ENCODE data around the gene P3H3. TPM values are rescaled to one million over a fixed set of nuclear protein-coding genes. Genes with fewer than 3 reads are reported as not detected.

P3H3 gene
- polyA plus RNA-seq, 2 of the 4 experiments (the other 2 are of a cell fraction), result 8.6 to 21.9 TPM

DNA sequence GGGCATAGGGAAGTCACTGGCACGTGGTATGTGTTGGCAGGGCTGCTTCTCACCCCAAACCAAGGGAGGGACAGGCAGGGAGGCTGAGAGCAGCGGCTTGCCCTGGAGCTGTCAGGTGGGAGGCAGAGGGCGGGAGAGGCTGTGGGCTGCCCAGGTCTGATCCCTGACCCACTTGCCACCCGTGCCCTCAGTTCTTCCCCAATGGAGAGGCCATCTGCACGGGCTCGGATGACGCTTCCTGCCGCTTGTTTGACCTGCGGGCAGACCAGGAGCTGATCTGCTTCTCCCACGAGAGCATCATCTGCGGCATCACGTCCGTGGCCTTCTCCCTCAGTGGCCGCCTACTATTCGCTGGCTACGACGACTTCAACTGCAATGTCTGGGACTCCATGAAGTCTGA lies 17.2 kb downstream of the P3H3 start:
- Histone ChIP-seq H3K4me2 (no peak overlapping the region), H3K4me3 (no peak overlapping the region), H3K9me3 (no peaks in the 10 kb centered on the region), H3K27ac (no peak overlapping the region), H3K4me1 (peaks cover 8% of the 10 kb centered on the region)
- no peak for FAIRE-seq
- 95% methylated on average over 17 of the region's 17 CpGs for WGBS (ENCODE audit: missing lambda C conversion rate)
- no peak for ATAC-seq
- TF ChIP-seq ZFP36 (IDR thresholded peaks at IDR 0.05; ENCODE audit: borderline replicate concordance, partially characterized antibody), result no peak
- TF ChIP-seq HEYL (CRISPR knock-in tag; IDR thresholded peaks at IDR 0.05), result no peak
- no peak for TF ChIP-seq EHF (CRISPR knock-in tag; IDR thresholded peaks at IDR 0.05)
- TF ChIP-seq MYC (IDR thresholded peaks at IDR 0.05; ENCODE audit: borderline replicate concordance, low read length), result no peak
- no peak for TF ChIP-seq JUNB (IDR thresholded peaks at IDR 0.05)
- TF ChIP-seq, protein P1, sequence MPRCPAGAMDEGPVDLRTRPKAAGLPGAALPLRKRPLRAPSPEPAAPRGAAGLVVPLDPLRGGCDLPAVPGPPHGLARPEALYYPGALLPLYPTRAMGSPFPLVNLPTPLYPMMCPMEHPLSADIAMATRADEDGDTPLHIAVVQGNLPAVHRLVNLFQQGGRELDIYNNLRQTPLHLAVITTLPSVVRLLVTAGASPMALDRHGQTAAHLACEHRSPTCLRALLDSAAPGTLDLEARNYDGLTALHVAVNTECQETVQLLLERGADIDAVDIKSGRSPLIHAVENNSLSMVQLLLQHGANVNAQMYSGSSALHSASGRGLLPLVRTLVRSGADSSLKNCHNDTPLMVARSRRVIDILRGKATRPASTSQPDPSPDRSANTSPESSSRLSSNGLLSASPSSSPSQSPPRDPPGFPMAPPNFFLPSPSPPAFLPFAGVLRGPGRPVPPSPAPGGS (IDR thresholded peaks at IDR 0.05), result no peak
- TF ChIP-seq FOXS1 (CRISPR knock-in tag; IDR thresholded peaks at IDR 0.05), result no peak
- TF ChIP-seq HOXA7 (CRISPR knock-in tag; IDR thresholded peaks at IDR 0.05), result no peak
- no peak for TF ChIP-seq MAZ (IDR thresholded peaks at IDR 0.05; ENCODE audit: borderline replicate concordance, low read depth, low read length)
- TF ChIP-seq CHD2 (IDR thresholded peaks at IDR 0.05; ENCODE audit: low read length, partially characterized antibody), result no peak
- no peak for TF ChIP-seq PHF8 (IDR thresholded peaks at IDR 0.05; ENCODE audit: borderline replicate concordance, low read depth)
- TF ChIP-seq, protein P2, sequence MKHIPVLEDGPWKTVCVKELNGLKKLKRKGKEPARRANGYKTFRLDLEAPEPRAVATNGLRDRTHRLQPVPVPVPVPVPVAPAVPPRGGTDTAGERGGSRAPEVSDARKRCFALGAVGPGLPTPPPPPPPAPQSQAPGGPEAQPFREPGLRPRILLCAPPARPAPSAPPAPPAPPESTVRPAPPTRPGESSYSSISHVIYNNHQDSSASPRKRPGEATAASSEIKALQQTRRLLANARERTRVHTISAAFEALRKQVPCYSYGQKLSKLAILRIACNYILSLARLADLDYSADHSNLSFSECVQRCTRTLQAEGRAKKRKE (CRISPR knock-in tag; IDR thresholded peaks at IDR 0.05; ENCODE audit: low read depth), result no peak
- TF ChIP-seq CBX2 (IDR thresholded peaks at IDR 0.05; ENCODE audit: borderline replicate concordance, low read depth), result no peak
- DNase-seq (ENCODE audit: low read depth in 1 of 2, low spot score in 1 of 2), result no peak
- ChIA-PET POLR2A (no interaction called here), CTCF (interaction anchor here (7.5 to 29.8 kb wide), 3 partner anchors 14 to 92 kb away, joined by 56 to 306 read pairs (median 92); partner anchors contain the start of genes MLF2 and P3H3)

DNA sequence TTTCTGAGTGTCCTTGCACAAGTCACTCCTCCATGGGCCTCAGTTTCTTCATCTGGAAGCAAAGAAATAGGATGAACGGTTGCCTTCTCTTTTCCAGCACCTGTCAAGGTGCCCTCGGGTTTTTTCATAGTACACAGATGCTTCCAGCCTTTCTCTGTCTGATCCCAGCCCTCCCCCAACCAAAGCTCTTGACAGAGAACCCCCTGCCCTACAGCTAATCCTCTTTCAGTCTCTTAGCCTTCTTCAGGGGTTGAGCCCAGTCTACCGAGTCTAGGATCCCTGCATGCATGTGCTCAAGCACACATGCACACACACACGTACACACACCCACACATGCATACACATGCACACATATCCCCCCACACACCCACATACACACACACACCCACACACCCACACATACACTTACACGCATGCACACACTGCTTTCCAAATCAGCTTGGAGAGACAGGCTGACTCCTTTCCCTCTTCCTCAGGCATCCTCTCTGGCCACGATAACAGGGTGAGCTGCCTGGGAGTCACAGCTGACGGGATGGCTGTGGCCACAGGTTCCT lies 18.2 kb downstream of the P3H3 start:
- no peak for FAIRE-seq
- ATAC-seq, result no peak

More for the DNA sequence above, 18.2 kb downstream of the P3H3 start:
- POLR2A ChIA-PET, result no interaction called here
- Histone ChIP-seq H3K4me1 (peaks cover 12% of the 10 kb centered on the region), H3K27ac (no peak overlapping the region), H3K4me2 (no peak overlapping the region), H3K9me3 (no peaks in the 10 kb centered on the region), H3K4me3 (no peak overlapping the region)
- 86% methylated on average over 7 of the region's 7 CpGs for WGBS (ENCODE audit: missing lambda C conversion rate)
- TF ChIP-seq NFE2L2 (conservative IDR thresholded peaks at IDR 0.05; ENCODE audit: low read length), result no peak
- no peak for TF ChIP-seq CBX8 (IDR thresholded peaks at IDR 0.05)
- TF ChIP-seq CHD2 (IDR thresholded peaks at IDR 0.05; ENCODE audit: low read length, partially characterized antibody), result no peak
- TF ChIP-seq FOXS1 (CRISPR knock-in tag; IDR thresholded peaks at IDR 0.05), result no peak
- no peak for TF ChIP-seq ZNF302 (CRISPR knock-in tag; IDR thresholded peaks at IDR 0.05)
- TF ChIP-seq TFCP2L1 (CRISPR knock-in tag; IDR thresholded peaks at IDR 0.05), result no peak
- no peak for TF ChIP-seq HOXB5 (CRISPR knock-in tag; IDR thresholded peaks at IDR 0.05)
- TF ChIP-seq, protein P3, sequence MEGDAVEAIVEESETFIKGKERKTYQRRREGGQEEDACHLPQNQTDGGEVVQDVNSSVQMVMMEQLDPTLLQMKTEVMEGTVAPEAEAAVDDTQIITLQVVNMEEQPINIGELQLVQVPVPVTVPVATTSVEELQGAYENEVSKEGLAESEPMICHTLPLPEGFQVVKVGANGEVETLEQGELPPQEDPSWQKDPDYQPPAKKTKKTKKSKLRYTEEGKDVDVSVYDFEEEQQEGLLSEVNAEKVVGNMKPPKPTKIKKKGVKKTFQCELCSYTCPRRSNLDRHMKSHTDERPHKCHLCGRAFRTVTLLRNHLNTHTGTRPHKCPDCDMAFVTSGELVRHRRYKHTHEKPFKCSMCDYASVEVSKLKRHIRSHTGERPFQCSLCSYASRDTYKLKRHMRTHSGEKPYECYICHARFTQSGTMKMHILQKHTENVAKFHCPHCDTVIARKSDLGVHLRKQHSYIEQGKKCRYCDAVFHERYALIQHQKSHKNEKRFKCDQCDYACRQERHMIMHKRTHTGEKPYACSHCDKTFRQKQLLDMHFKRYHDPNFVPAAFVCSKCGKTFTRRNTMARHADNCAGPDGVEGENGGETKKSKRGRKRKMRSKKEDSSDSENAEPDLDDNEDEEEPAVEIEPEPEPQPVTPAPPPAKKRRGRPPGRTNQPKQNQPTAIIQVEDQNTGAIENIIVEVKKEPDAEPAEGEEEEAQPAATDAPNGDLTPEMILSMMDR (IDR thresholded peaks at IDR 0.05), result no peak
- TF ChIP-seq HOXB13 (CRISPR knock-in tag; IDR thresholded peaks at IDR 0.05; ENCODE audit: low read depth), result no peak
- TF ChIP-seq, protein P1 (IDR thresholded peaks at IDR 0.05), result no peak
- TF ChIP-seq ESRRA (IDR thresholded peaks at IDR 0.05; ENCODE audit: borderline replicate concordance, low read length), result no peak
- TF ChIP-seq POLR2AphosphoS2 (conservative IDR thresholded peaks at IDR 0.05; ENCODE audit: low read length), result no peak
- no peak for TF ChIP-seq NR3C1 (IDR thresholded peaks at IDR 0.05)
- no peak for TF ChIP-seq PHF8 (IDR thresholded peaks at IDR 0.05; ENCODE audit: borderline replicate concordance, low read depth)
- TF ChIP-seq FOSL2 (IDR thresholded peaks at IDR 0.05), result no peak
- TF ChIP-seq FOSL2 (CRISPR knock-in tag; IDR thresholded peaks at IDR 0.05), result no peak
- TF ChIP-seq TP53 (CRISPR knock-in tag; IDR thresholded peaks at IDR 0.05), result no peak
- TF ChIP-seq, protein P4, sequence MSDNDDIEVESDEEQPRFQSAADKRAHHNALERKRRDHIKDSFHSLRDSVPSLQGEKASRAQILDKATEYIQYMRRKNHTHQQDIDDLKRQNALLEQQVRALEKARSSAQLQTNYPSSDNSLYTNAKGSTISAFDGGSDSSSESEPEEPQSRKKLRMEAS (IDR thresholded peaks at IDR 0.05), result no peak
- no peak for TF ChIP-seq MAZ (IDR thresholded peaks at IDR 0.05; ENCODE audit: borderline replicate concordance, low read depth, low read length)
- TF ChIP-seq, protein P5, sequence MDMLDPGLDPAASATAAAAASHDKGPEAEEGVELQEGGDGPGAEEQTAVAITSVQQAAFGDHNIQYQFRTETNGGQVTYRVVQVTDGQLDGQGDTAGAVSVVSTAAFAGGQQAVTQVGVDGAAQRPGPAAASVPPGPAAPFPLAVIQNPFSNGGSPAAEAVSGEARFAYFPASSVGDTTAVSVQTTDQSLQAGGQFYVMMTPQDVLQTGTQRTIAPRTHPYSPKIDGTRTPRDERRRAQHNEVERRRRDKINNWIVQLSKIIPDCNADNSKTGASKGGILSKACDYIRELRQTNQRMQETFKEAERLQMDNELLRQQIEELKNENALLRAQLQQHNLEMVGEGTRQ (IDR thresholded peaks at IDR 0.05), result no peak
- no peak for TF ChIP-seq JUN (IDR thresholded peaks at IDR 0.05)
- CTCF ChIA-PET, result interaction anchor here (1.0 to 29.8 kb wide), 4 partner anchors 11 to 93 kb away, joined by 3 to 306 read pairs (median 60); partner anchors contain the start of gene MLF2
- DNase-seq (ENCODE audit: low read depth in 1 of 2, low spot score in 1 of 2), result no peak

Data from A549 (cell line).